Measurements from ENCODE around the gene ADIPOR1.

ADIPOR1 gene

DNA sequence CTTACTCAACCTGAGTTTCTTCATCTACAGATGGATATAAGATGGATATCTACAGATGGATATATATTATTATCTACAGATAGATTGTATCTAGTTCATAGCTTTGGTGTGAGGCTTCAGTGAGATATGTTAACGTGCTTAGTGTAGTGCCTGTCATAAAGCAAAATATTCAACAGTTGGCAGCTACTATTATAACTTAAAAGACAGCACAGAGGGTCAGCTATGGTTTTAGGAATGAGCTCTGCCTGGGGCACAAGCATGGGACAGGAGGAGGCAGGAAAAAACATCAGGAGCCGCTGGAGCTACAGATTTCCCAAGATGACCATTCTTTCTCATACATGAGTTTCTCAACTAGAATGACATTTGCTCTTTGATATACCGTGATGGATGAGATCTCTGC, 10.2 kb upstream of the ADIPOR1 start:
- peaks cover 20% of the 10 kb centered on the region for H3K4me1 ChIP-seq (ENCODE audit: control insufficient read depth, insufficient read depth, low read length)
- H3K36me3 ChIP-seq (ENCODE audit: control insufficient read depth in 2 of 2, insufficient read depth in 2 of 2, low read length in 2 of 2): peaks cover 0 to 16% of the 10 kb centered on the region in 2 donors
- H3K9ac ChIP-seq (ENCODE audit: low read length in 2 of 2): peak overlapping the region; percentile 72 to 80
- H3K27me3 ChIP-seq (ENCODE audit: control insufficient read depth in 1 of 2, insufficient read depth in 2 of 2, low read length in 2 of 2): no peaks in the 10 kb centered on the region
- peak overlapping the region in 1 of 2 donors; percentile 88 for H3K4me3 ChIP-seq (ENCODE audit: low read length in 2 of 2)
- H3K27ac ChIP-seq (ENCODE audit: low read length): peak overlapping the region; percentile 71
- H3K9me3 ChIP-seq (ENCODE audit: control insufficient read depth in 2 of 2, low read length in 2 of 2): no peaks in the 10 kb centered on the region

DNA sequence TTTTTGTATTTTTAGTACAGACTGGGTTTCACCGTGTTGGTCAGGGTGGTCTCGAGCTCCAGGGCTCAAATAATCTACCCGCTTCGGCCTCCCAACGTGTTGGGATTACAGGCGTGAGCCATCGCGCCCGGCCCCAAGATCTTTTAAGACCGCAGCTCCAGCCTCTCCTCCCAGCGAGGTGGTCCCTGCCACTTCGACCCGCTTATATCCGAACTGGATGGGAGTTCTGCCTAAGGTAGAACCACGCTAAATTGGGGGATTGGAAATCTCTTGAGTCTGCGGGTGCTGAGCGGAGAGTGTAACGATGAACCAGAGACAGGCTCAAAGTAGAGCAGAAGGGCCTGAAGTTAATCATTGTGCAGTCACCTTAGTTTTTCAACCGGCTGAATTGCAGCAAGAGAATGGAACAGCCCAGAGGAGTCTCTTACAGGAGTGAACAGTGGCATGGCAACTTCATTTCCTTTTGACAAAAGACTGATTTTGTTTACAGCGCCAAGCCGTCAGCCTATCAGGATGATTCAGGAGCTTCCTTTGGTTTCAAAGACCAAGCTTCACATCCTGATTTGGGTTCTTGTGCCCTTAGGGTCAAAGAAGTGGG, 9.7 kb upstream of the ADIPOR1 start:
- no peaks in the 10 kb centered on the region for H3K9me3 ChIP-seq (ENCODE audit: control insufficient read depth in 2 of 2, low read length in 2 of 2)
- H3K4me1 ChIP-seq (ENCODE audit: control insufficient read depth, insufficient read depth, low read length): peaks cover 20% of the 10 kb centered on the region
- H3K27me3 ChIP-seq (ENCODE audit: control insufficient read depth in 1 of 2, insufficient read depth in 2 of 2, low read length in 2 of 2): no peaks in the 10 kb centered on the region
- H3K27ac ChIP-seq (ENCODE audit: low read length): peak overlapping the region; percentile 71
- H3K4me3 ChIP-seq (ENCODE audit: low read length in 2 of 2): peak overlapping the region; percentile 78 to 88
- H3K36me3 ChIP-seq (ENCODE audit: control insufficient read depth in 2 of 2, insufficient read depth in 2 of 2, low read length in 2 of 2): peaks cover 3 to 18% of the 10 kb centered on the region in 2 donors
- peak overlapping the region; percentile 72 to 80 for H3K9ac ChIP-seq (ENCODE audit: low read length in 2 of 2)

DNA sequence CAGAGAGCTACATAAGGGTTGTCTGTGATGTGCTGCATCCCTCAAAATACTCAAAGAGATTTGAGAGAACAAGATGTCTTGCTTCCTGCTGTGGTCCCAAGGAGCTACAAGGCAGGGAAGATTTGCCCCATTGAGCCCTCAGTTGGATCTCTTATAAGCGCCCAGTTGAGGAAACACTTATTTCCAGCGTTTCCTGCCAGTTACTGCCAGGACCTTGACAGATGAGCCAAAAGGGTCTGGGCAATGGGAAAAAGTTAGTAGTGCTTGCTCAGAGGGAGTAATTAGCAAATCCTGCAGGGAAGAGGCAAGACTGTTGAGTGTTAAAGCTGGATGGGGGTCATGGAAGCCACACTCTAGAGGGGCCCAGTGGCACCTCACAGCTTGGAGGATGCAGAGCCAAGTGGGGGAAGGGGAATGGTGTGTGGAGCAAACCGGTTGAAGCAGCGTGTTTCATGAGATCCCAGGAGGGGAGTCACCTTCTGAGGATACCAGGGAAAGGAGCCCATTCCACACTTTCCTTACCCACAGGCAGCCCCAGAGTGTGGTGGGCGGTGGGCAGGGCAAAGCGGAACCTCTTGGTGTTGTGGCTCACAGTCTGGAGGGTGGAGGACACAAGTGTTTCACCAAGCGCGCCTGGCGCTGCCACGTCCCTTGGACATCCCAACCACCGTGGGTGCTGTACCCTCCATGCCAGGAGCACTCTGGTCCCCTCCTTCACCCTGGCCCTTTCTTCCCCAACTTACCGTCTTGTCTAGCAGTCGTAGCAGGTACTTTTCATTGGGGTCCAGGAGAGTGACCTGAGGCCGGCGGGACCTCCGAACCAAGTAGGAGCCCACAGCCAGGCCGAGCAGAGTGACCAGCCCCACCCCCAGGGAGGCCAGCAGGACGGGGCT, 8.1 kb upstream of the ADIPOR1 start:
- H3K27ac ChIP-seq (ENCODE audit: low read length): peak overlapping the region; percentile 92
- H3K4me3 ChIP-seq (ENCODE audit: low read length in 2 of 2): peak overlapping the region; percentile 88 to 89
- H3K4me1 ChIP-seq (ENCODE audit: control insufficient read depth, insufficient read depth, low read length): peaks cover 20% of the 10 kb centered on the region
- H3K27me3 ChIP-seq (ENCODE audit: control insufficient read depth in 1 of 2, insufficient read depth in 2 of 2, low read length in 2 of 2): no peaks in the 10 kb centered on the region
- H3K36me3 ChIP-seq (ENCODE audit: control insufficient read depth in 2 of 2, insufficient read depth in 2 of 2, low read length in 2 of 2): peaks cover 8 to 31% of the 10 kb centered on the region in 2 donors
- H3K9me3 ChIP-seq (ENCODE audit: control insufficient read depth in 2 of 2, low read length in 2 of 2): no peaks in the 10 kb centered on the region
- peak overlapping the region; percentile 92 to 95 for H3K9ac ChIP-seq (ENCODE audit: low read length in 2 of 2)

DNA sequence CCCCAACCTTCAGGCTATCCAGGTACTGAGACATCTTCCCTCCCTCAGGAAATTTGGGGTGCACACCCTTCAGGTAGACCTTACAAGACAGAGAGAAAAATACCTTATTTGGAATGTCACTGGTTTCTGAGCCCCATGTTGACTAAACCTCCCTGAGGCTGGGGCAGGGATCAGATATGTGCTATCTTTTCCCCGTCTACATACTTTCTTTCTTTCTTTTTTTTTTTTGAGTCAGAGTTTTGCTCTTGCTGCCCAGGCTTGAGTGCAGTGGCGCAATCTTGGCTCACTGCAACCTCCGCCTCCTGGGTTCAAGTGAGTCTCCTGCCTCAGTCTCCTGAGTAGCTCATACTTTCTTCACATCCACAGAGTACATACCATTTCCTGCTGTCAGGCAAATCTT, 7.3 kb upstream of the ADIPOR1 start:
- no peak overlapping the region for H3K4me3 ChIP-seq (ENCODE audit: low read length in 2 of 2)
- peak overlapping the region; percentile 92 for H3K27ac ChIP-seq (ENCODE audit: low read length)
- no peak overlapping the region for H3K9ac ChIP-seq (ENCODE audit: low read length in 2 of 2)

DNA sequence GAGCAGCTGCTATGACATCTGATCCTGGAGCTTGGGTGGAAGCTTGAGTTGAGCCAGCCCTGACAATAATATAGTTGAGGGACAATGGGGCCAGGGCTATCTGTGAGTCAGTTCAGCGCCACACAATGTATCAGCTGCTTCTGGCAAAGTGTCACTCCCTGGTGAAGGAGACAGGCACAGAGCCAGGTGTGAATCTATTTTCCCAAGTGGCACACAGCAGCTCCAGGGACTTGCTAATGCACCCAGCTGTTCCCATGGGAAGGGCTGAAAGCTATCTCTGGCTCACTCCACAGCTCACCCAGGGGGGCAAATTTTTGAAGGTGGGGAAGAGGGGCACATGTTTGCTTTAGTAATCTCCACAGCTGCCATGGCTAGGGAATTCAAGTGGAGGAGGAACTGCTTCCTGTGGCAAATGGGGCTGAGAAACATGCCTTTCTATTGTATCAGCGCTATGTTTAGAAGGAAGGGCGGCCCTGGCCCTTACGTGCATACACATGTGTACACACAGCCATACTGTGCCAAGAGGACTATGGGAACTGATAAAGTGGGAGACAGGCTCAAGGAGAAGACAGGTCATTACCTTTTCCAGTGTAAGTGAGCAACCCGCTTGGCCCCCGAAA, 6.8 kb upstream of the ADIPOR1 start:
- Histone ChIP-seq H3K36me3 (ENCODE audit: control insufficient read depth in 2 of 2, insufficient read depth in 2 of 2, low read length in 2 of 2) (peaks cover 8 to 31% of the 10 kb centered on the region in 2 donors), H3K27ac (ENCODE audit: low read length) (no peak overlapping the region), H3K27me3 (ENCODE audit: control insufficient read depth in 1 of 2, insufficient read depth in 2 of 2, low read length in 2 of 2) (no peaks in the 10 kb centered on the region), H3K4me1 (ENCODE audit: control insufficient read depth, insufficient read depth, low read length) (peaks cover 20% of the 10 kb centered on the region), H3K9me3 (ENCODE audit: control insufficient read depth in 2 of 2, low read length in 2 of 2) (no peaks in the 10 kb centered on the region), H3K9ac (ENCODE audit: low read length in 2 of 2) (no peak overlapping the region), H3K4me3 (ENCODE audit: low read length in 2 of 2) (no peak overlapping the region)

More for the DNA sequence above, 7.3 kb upstream of the ADIPOR1 start:
- H3K27me3 ChIP-seq (ENCODE audit: control insufficient read depth in 1 of 2, insufficient read depth in 2 of 2, low read length in 2 of 2): no peaks in the 10 kb centered on the region
- H3K36me3 ChIP-seq (ENCODE audit: control insufficient read depth in 2 of 2, insufficient read depth in 2 of 2, low read length in 2 of 2): peaks cover 8 to 31% of the 10 kb centered on the region in 2 donors
- no peaks in the 10 kb centered on the region for H3K9me3 ChIP-seq (ENCODE audit: control insufficient read depth in 2 of 2, low read length in 2 of 2)
- H3K4me1 ChIP-seq (ENCODE audit: control insufficient read depth, insufficient read depth, low read length): peaks cover 20% of the 10 kb centered on the region

DNA sequence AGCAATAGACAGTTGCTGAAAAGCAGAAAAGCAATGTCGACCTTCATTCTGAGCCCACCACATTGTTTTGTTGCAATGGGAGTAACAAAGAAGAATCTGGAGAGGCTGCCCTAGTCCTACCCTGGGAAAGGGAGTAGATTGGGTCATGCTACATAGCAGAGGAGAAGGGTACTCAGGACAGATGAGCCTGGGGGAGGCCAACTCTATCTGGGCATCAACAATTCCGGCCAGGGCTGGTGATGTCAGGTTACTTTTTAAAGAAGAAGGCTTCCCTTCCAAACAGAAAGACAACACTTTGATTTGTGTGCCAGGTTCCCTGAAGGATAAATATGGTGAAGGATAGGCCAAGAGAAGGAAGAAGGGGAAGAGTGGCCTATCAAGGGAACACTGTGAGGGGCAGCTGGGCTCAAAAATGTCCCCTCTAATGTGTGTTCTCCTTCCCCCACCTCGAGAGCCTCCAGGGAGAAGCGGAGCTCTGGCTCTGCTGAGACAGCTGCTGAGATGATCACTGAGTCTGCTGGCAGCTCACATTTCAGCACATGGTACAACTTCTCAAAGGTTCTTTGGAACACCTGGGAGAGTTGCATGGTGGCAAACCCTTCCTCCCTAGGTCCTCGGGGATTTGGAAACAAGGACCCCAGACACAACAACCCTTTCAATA, 3.2 kb upstream of the ADIPOR1 start:
- no peaks in the 10 kb centered on the region for H3K9me3 ChIP-seq (ENCODE audit: control insufficient read depth in 2 of 2, low read length in 2 of 2)
- no peak overlapping the region for H3K4me3 ChIP-seq (ENCODE audit: low read length in 2 of 2)
- H3K9ac ChIP-seq (ENCODE audit: low read length in 2 of 2): no peak overlapping the region
- H3K27me3 ChIP-seq (ENCODE audit: control insufficient read depth in 1 of 2, insufficient read depth in 2 of 2, low read length in 2 of 2): no peaks in the 10 kb centered on the region
- H3K4me1 ChIP-seq (ENCODE audit: control insufficient read depth, insufficient read depth, low read length): peaks cover 12% of the 10 kb centered on the region
- peaks cover 8 to 31% of the 10 kb centered on the region in 2 donors for H3K36me3 ChIP-seq (ENCODE audit: control insufficient read depth in 2 of 2, insufficient read depth in 2 of 2, low read length in 2 of 2)
- H3K27ac ChIP-seq (ENCODE audit: low read length): no peak overlapping the region

DNA sequence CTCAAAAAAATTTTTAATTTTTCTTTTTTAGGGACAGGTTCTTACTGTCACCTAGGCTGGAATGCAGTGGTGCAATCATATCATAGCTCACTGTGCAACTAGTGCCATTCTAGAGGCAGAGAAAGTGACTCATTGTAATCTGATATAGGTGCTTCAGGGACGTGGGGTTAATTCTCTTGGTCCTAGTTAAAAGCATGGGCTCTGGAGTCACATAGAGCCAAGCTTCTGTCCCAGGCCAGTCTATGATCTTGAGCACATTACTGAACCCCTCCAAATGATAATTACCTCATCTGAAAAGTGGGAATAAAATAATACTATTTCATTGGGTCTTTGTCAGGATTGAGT, 1.1 kb upstream of the ADIPOR1 start:
- Histone ChIP-seq H3K36me3 (ENCODE audit: control insufficient read depth in 2 of 2, insufficient read depth in 2 of 2, low read length in 2 of 2) (peaks cover 8 to 22% of the 10 kb centered on the region in 2 donors), H3K27ac (ENCODE audit: low read length) (no peak overlapping the region), H3K9me3 (ENCODE audit: control insufficient read depth in 2 of 2, low read length in 2 of 2) (no peaks in the 10 kb centered on the region), H3K4me1 (ENCODE audit: control insufficient read depth, insufficient read depth, low read length) (peaks cover 7% of the 10 kb centered on the region), H3K4me3 (ENCODE audit: low read length in 2 of 2) (no peak overlapping the region), H3K27me3 (ENCODE audit: control insufficient read depth in 1 of 2, insufficient read depth in 2 of 2, low read length in 2 of 2) (no peaks in the 10 kb centered on the region), H3K9ac (ENCODE audit: low read length in 2 of 2) (no peak overlapping the region)

DNA sequence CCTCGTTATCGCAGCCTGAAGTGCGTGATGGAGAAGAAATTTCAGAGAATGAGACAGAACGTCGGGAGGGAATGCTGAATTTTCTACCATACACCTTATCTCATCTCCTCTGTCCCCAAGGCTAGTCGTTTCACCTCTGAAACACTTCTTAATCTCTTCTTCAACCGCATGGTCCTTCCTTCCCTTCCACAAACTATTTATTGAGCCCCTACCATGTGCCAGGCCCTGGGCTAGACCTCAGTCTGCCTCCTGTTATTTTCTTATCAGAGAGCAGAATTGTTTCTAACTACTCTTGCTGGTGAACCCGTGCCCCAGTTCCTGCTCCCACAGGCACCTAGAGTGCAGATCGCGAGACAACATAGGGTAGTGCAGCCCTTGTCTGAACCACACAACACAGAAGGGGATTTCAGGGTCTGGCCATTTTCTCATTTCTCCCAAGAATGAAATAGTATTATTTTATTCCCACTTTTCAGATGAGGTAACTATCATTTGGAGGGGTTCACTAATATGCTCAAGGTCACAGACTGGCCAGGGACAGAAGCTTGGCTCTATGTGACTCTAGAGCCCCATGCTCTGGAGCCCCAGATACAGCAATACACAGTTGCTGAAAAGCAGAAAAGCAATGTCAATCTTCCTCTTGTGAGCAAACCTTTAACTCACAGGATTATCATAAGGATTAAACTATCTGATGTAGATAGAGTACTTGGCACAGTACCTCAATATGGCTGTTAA, 598 bp upstream of the ADIPOR1 start:
- Histone ChIP-seq H3K27me3 (ENCODE audit: control insufficient read depth in 1 of 2, insufficient read depth in 2 of 2, low read length in 2 of 2) (no peaks in the 10 kb centered on the region), H3K27ac (ENCODE audit: low read length) (peak overlapping the region; percentile 82), H3K9me3 (ENCODE audit: control insufficient read depth in 2 of 2, low read length in 2 of 2) (no peaks in the 10 kb centered on the region), H3K9ac (ENCODE audit: low read length in 2 of 2) (peak overlapping the region; percentile 43 to 69), H3K36me3 (ENCODE audit: control insufficient read depth in 2 of 2, insufficient read depth in 2 of 2, low read length in 2 of 2) (peaks cover 8 to 19% of the 10 kb centered on the region in 2 donors), H3K4me3 (ENCODE audit: low read length in 2 of 2) (peak overlapping the region; percentile 89 to 93), H3K4me1 (ENCODE audit: control insufficient read depth, insufficient read depth, low read length) (peaks cover 7% of the 10 kb centered on the region)

DNA sequence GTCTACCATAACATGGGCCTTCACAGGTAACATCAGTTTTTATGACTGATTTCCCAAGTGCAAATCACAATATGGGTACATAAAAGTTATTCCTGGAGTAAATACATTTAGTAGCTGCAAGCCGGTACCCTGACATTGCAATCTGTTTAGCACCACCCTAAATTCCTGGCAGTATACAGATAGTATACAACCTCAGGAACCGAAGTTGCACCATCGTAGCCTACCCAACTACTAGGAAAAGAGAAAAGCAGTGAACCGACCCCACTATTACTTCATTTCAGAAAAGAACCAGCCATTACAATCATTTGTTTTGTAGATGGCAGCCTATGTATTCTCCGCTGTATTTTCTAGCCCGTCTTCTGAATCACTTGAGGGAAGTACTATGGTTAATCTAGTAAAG, 1.1 kb downstream of the ADIPOR1 start:
- H3K27ac ChIP-seq (ENCODE audit: low read length): no peak overlapping the region
- no peaks in the 10 kb centered on the region for H3K9me3 ChIP-seq (ENCODE audit: control insufficient read depth in 2 of 2, low read length in 2 of 2)
- H3K36me3 ChIP-seq (ENCODE audit: control insufficient read depth in 2 of 2, insufficient read depth in 2 of 2, low read length in 2 of 2): peaks cover 0 to 6% of the 10 kb centered on the region in 2 donors
- peaks cover 7% of the 10 kb centered on the region for H3K4me1 ChIP-seq (ENCODE audit: control insufficient read depth, insufficient read depth, low read length)
- H3K4me3 ChIP-seq (ENCODE audit: low read length in 2 of 2): peak overlapping the region; percentile 93
- H3K27me3 ChIP-seq (ENCODE audit: control insufficient read depth in 1 of 2, insufficient read depth in 2 of 2, low read length in 2 of 2): no peaks in the 10 kb centered on the region
- peak overlapping the region in 1 of 2 donors; percentile 92 for H3K9ac ChIP-seq (ENCODE audit: low read length in 2 of 2)
